GM15510 (cell line): Measurements from ENCODE around the gene TFF3.

ENCODE experiments used
- POLR2A ChIP-seq: IDR thresholded peaks from 3 replicates; pipeline ENCODE4 v1.6.1; 2011; ENCODE audit warnings: borderline replicate concordance; ENCODE audit not compliant: insufficient read length; ENCODE audit errors: extremely low read depth

The TFF3 gene

DNA sequence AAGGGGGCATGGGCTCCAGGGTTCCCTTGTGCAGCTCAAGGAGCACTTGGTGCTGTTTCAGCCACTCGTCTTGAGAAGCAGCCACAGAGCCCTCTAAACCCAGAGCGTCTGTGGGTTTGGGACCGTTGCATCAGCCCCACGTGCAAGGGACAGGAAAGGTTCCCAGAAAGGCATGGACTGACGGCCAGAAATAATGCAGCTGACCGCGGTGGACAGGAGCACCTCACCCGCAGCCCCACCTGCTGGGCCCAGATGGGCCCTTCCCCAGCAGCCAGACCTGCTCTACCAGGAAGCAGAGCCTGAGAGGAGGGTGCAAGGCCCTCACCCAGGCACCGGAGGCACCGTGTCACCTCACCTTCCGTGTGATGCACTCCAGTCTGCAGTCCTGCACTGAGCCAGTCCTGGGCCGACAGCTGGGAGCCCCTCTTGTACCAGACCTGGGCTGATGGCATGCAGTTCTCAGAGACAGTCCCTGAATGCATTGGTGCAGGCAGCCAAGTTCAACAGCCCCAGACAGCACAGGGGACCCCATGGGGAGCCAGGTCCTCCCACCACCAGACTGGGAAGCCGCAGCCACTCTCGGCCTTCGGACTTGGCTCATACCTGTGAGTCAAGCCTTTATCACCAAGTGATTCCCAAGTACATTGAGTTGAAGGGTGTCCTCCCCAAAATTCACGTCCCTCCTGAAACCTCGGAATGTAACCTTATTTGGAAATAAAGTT lies 4.8 kb upstream of the TFF3 start:
- TF ChIP-seq POLR2A = no peak

DNA sequence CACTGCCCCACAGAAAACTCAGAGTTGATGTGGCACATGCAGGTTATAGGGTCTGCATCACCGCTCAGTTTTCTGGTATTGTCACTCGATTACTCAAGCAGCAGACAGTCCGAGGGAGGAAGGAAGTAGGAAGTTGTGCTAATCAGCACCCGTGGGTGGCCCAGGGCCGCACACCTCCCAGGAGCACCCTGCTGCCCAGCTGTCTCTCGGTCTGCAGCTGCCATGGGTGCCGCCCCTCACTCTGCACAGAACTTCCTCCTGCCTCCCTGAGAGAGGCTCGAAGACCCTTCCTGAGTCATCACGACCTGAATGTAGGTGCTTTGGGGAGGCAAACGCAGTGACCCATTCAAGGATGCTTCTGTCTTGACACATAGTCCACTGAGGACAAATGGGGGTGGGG lies 4.2 kb upstream of the TFF3 start:
- TF ChIP-seq POLR2A = no peak

DNA sequence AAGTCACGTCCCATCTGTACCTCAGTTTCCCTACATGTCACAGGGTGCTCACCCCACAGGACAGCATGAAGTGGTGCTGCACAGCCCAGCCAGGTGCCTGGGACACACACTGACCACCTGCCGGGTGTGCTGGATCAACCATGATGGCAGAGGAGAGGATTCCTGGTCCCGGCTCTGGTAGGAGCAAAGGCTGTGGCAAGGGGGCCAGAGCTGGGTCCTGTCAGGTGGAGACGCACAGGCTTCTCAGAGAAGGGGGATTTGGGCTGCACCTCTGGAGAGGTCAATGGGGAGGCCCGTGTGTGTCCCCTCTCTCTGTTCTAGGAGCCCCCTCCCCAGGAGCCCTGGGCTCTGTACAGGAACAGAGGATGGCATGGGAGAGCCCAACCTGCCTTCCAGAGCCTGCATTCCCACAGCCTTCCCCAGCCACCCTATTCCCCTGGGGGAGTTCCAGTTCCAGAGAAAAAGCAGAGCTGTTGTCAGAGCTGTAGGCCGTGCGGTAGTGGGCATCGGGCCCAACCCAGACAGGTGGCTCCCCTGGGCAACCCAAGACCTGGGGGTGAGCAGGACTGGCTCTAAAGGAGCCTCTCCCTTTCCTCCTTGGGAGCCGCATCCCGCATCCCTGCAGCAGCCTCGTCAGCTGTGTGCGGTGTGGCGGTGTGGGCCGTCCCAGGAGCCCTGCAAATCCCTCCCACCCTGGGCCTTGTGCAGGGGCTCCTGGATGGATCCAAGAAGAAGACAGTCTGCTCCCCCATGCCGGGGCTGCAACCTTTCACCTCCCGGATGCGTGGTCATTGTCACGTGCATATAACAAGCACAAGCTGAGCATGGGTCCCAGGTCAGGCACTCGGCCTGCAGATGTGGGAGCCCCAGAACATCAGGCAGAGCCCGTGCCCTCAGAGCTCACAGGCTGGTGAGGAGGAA lies 2.9 kb upstream of the TFF3 start:
- no peak for TF ChIP-seq POLR2A

DNA sequence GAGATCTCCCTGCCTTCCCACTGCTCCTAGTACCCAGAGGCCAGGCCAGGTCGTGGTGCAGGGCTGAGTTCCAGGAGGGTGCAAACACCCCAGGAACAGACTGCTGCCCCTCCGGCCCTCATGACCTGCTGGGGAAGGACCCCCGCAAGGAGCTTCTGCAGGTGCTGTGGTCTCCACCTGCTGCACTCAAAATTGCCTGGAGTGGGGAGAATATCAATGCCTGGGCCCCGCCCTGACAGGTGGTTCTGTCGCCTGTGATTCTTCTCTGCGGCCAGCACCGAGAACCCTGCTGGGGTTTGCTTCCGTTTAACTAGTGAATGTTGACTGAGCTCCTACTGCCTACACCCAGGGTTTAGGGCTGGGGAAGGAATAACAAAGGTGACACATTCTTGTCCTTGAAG lies 2.1 kb upstream of the TFF3 start:
- no peak for TF ChIP-seq POLR2A

DNA sequence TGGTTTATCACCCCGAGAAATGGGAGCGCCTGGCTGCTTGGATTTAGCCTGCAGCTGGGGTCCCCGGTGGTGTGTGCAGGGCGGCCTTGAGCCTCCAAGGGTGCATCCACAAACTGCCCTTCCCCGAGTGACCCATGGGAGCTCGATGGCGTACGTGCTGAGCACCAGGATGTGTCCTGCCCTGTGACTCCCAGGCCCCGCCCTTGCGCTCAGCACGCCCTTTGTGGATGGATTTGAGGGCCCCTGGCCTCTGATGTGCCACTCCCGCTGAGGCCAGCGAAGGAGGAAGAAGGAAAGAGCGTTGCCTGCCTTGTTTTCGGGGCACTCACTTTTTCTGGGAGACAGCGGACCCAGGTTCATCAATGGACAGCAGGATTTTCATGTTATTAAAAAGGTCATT lies 1.7 kb upstream of the TFF3 start:
- no peak for TF ChIP-seq POLR2A

DNA sequence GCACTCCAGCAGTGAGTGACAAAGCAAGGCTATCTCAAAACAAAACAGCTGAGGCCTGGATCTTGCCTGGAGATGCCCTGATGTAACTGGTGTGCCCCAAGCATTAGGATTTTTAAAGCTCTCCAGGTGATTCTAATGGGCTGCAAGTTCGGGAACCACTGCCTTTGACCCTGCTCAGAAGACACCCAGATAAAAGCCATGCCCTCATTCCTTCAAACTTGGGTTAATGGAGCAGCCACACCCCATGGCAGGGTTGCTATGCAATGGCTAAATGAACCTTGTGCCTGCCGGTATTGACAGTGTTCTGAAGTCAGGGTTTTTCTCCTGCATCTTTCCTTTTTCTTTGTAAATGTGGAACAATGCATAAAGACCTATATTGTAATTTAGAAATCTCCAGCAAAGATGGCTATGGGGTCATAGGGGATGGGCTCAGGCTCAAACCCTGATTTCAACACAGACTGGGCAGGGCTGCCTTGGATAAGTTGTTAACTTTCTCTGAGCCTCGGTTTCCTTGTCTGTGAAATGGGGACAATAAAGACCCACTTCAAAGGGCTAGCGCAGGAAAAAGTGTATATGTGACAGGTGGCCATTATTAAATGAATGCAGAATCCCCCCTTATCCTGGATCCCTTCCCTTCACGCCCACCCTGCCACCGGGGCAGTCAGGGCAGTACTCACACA lies 453 bp downstream of the TFF3 start:
- no peak for TF ChIP-seq POLR2A

DNA sequence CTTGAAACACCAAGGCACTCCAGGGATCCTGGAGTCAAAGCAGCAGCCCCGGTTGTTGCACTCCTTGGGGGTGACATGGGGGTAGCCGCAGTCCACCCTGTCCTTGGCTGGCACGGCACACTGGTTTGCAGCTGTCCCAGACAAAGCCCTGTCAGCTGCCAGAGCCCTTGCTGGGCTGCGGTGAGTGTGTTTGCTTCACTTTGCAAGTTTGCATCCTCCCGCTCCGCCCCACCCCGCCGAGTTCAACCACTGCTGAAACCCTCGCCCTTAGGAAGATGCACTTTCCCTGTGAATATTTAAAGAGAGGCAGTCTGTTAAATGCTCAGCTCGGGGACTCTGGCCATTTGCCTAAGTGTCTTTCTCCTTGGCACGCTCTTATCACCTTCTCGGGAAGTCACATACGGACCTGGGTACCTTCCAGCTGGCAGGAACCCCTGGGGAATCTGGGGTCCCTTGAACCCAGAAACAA lies 1.7 kb downstream of the TFF3 start:
- TF ChIP-seq POLR2A = no peak

DNA sequence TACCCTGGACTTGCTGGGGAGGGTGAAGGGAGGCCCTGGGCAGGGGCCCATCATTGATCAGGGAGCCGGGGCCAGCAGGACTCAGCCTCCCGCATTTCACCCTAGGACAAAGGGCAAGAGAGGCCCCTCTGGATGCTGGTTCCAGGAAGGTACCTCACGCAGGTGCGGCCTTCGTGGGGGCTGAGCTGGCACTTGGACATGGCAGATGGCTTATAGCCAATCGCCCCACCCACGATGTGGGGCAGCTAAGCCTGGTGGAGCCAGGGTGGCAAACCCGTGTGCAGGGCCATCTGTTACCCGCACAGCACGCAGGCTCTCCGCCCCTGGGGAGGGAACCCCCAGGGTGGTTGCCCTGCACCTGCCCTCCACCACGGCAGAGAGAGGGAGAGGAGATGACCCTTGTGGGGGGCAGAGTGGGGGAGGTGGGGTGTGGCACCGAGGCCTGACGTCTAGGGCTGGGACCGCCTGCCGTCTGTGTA lies 2.5 kb downstream of the TFF3 start:
- TF ChIP-seq POLR2A = no peak

DNA sequence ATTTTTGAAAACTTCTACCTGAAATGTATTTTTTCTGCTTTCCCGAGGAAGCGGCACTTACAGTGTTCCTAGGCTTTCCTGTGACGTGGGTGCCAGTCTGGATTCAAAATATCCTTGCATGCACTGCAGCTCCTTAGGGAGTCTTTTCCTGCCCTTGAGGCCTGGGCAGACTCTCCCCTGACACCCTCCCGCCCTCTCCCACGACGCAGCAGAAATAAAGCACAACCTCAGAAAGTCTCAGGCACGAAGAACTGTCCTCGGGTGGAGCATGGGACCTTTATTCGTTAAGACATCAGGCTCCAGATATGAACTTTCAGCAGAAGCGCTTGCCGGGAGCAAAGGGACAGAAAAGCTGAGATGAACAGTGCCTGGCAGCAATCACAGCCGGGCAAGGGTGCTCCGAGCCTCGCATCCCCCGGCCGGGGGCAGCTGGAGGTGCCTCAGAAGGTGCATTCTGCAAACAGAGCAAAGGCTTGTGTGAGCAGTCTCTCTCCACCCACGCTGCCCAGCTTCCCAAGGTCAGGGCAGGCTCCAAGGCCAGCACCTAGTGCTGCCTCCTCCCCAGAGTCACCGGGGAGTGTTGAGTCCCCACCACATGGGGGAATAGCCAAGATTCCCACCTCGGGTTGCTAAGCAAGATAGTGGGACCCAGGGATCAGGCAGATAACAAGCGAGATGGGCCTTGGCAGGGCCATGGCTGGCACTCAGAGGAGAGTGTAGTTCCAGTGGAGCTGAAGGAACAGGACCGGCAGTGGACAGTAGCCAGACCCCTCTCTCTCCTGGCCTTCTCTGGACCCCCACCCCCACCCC lies 3.2 kb downstream of the TFF3 start:
- no peak for TF ChIP-seq POLR2A

DNA sequence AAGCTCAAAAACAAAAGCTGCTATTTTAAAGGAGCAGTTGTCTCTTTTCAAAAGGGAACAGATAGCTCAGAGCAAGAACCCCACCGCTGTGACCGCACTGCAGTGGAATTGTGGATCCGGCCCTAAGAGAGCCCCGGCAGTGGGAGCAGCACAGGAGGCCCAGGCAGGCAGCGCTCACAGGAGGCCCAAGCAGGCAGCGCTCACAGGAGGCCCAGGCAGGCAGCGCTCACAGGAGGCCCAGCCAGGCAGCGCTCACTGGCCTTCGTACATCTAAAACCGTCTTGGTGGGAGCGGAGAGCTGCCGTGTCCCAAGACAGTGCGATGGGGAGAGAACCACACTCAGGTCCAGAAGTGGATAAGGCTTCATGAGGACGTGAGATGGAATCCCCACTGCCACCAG lies 4.0 kb downstream of the TFF3 start:
- TF ChIP-seq POLR2A = no peak

DNA sequence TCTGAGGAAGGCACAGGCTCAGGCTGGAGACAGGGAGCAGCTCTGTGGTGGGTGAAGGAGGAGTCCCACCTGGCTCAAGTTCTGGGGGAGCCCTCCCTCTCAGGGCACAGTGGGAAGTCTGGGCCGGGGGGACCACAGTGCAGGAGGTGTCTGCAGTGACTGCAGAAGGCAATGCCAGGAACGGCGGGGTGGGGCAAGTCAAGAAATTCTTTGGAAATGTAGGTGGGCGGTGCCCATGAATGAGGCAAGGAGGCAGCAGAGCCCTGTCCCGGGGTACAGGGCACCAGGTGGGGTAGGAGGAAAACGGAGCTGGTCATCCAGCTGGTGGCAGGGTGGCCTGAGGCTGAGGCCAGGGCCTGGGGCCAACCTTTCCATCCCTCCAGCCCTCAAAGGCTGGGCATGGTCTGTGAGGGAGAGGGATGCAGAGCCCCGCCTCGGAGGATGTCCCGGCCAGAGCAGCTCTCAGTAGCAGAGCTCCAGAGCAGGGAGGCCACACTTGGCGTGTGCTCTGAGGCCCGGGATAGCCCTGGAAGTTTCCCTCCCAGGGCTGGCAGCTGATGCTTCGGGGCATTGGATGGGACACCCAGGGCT lies 4.7 kb downstream of the TFF3 start:
- TF ChIP-seq POLR2A = no peak

DNA sequence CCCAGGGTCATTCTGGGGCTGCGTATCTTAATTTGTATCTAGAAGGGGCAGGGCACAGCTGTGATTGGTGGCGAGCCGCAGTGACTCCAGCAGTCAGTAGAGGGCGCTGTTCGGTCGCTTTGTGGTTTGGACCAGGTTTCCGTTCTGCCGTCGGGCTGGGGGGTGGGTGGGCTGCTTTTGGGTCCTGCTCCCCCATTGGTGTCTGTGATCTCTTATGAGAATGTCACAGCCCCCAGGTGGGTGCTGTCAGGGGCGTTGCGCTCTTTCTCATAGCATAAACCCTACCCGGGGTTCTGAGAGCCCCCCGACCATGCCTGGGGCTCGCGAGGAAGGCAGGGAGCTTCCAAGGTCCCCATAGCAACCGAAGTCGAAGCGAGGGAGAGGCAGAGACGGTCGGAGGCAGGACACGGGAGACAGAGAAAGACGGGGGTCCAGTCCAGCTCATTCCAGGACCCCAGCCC lies 5.4 kb downstream of the TFF3 start:
- no peak for TF ChIP-seq POLR2A

DNA sequence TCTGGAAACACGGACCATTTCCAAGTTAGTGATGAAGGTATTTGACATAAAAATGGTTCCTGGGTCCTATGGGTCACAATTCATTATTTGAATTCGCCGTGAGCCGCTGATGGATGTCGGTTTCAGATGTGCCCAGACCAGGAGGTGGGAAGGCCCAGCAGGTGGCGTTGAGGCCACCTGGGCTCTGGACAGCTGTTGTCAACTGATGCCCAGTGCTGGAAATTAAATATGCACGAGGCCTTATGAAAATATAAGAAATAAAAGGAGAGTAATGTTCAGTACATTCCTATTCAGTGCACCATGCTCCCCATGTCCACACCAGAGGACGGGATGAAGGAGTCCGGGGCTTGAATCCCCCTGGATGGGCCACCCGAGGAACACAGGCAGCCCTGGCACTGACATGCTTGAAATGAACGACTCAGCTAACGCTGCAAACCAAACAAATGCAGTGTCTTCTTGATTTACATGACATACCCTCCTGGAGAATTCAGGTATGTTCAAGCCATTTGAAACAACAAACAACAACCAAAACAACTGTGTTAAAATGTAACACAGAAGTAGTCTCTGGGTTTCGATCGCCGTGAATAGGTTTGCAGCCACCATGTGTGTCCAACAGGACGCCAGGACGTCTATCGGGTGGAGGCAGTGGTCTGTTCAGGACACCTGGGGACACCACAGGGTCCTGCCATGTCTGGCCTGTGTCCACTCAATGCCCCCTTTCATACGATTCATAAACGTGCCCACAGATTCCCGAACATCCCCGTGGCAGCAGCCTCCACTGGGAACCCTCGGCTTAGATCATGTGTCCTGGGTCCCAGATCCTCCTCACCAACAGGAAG lies 6.1 kb downstream of the TFF3 start:
- TF ChIP-seq POLR2A = no peak

DNA sequence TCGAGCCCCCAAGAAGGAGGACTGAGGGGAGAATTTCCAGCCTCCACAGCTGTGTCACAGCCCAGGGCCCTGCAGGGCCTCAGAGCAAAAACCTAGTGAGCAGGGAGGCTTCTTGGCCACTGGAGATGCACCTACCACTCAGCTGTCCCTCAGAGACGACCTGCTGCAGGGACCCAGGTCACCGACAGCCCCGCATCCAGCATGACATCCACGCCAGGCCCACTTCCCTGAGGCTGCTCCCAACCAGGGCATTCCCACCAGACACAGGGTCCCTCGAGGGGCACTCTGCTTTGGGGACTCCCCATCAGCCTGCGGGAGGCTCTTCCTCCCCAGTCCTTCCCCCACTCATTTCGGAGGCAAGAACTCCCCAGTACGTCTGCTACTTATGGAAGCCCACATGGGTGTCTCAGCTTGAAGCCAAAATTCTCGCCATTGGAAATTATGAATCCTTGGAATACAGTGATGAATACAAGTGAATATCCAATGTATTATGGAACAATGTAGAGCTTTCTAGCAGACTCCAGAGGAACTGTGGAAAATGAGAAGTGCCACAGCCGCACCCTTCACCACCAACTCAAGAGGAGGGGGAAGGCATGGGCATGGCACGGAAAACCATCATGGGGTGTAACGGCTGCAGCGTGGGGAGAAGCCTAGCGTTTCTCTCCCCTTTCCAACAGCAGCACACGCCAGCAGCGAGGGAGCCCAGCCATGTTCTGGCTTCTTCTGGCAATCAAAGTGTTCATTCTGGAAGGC lies 6.9 kb downstream of the TFF3 start:
- TF ChIP-seq POLR2A = no peak
